BJ (cell line): ENCODE results near the gene MEF2C. TPM values are rescaled to one million over a fixed set of nuclear protein-coding genes. Genes with fewer than 3 reads are reported as not detected.

ENCODE experiments used
- CTCF ChIA-PET: fragments of 350-600 bp; formaldehyde crosslinking; extraction: SDS; loops from one replicate; lab custom pipeline; 2021; ENCODE audit warnings: antibody characterized with exemption, inconsistent platforms; lab: Yijun Ruan, JAX
- POLR2A ChIA-PET: fragments of 300-600 bp; sonication (Branson Sonifier 250); formaldehyde crosslinking; extraction: SDS; loops from one replicate; lab custom pipeline; 2021; ENCODE audit warnings: antibody characterized with exemption; lab: Charles Lee
- DNase-seq: peaks from one replicate; pipeline ENCODE4 v3.0.0-alpha.2; 2011; ENCODE audit warnings: low read depth
- H3K27me3 ChIP-seq: 2 replicates; pipeline ENCODE4 v1.6.0; 2011; ENCODE audit warnings: low read length; ENCODE audit not compliant: control insufficient read depth, insufficient read depth
- H3K36me3 ChIP-seq: 2 replicates; pipeline ENCODE4 v1.5.1; 2011; ENCODE audit warnings: low read length; ENCODE audit not compliant: control insufficient read depth, insufficient read depth
- H3K4me3 ChIP-seq: 2 replicates; pipeline ENCODE4 v1.5.1; 2011; ENCODE audit warnings: low read depth, mild to moderate bottlenecking, control low read depth, low read length
- CTCF ChIP-seq: IDR thresholded peaks from 2 replicates; pipeline ENCODE4 v1.5.1; 2011; ENCODE audit warnings: low read depth, mild to moderate bottlenecking, control low read depth, inconsistent platforms, low read length, moderate library complexity; ENCODE audit not compliant: insufficient read depth
- polyA plus RNA-seq: library from polyadenylated mRNA; depleted of rRNA; stranded (reverse); fragments of >200 nt; gene quantifications from 2 replicates; pipeline ENCODE4 v1.2.3, GENCODE V29; 2011

The MEF2C gene
- polyA plus RNA-seq, 1 experiment, result 1.6 TPM

GRCh38 chr5:88688984-88689667 lies 193.9 kb downstream of the MEF2C start:
- POLR2A ChIA-PET, result no interaction called here
- no peak for DNase-seq
- Histone ChIP-seq H3K4me3 (no peak overlapping the region), H3K36me3 (no peaks in the 10 kb centered on the region), H3K27me3 (peaks cover 73% of the 10 kb centered on the region)
- CTCF ChIA-PET, result interaction anchor here (0.6 to 4.3 kb wide), 6 partner anchors 8 to 908 kb away, joined by 3 to 53 read pairs (median 5); no protein-coding TSS in a partner anchor
- TF ChIP-seq CTCF, result no peak

GRCh38 chr5:88688156-88688983 lies 194.6 kb downstream of the MEF2C start:
- no peaks in the 10 kb centered on the region for H3K36me3 ChIP-seq
- no peak for TF ChIP-seq CTCF
- ChIA-PET POLR2A (no interaction called here), CTCF (interaction anchor here (0.6 to 4.3 kb wide), 2 partner anchors 471 to 907 kb away, joined by 3 to 53 read pairs; no protein-coding TSS in a partner anchor)
- no peak overlapping the region for H3K4me3 ChIP-seq
- DNase-seq, result no peak
- H3K27me3 ChIP-seq, result peaks cover 73% of the 10 kb centered on the region

GRCh38 chr5:88687373-88687911 lies 195.5 kb downstream of the MEF2C start:
- CTCF ChIA-PET, result no interaction called here
- no peak for TF ChIP-seq CTCF
- Histone ChIP-seq H3K4me3 (no peak overlapping the region), H3K36me3 (no peaks in the 10 kb centered on the region), H3K27me3 (peaks cover 72% of the 10 kb centered on the region)
- no peak for DNase-seq
- POLR2A ChIA-PET, result no interaction called here

GRCh38 chr5:88686726-88687125 lies 196.3 kb downstream of the MEF2C start:
- DNase-seq, result no peak
- Histone ChIP-seq H3K4me3 (no peak overlapping the region), H3K36me3 (no peaks in the 10 kb centered on the region), H3K27me3 (peaks cover 65% of the 10 kb centered on the region)
- no peak for TF ChIP-seq CTCF
- ChIA-PET POLR2A (no interaction called here), CTCF (no interaction called here)
